HG02973 (cell line): ENCODE data around the gene DPEP2.
"Not testable (repeated sequence)": the region's sequence is repeated elsewhere in the genome, so short reads cannot be mapped to it uniquely, and the experiment has no call there.

Experiments
- ATAC-seq: cut with Tn5 transposase; IDR thresholded peaks from one replicate; pipeline ENCODE4 v1.9.1; 2021; ENCODE audit warnings: moderate library complexity; ENCODE audit not compliant: unreplicated experiment

Gene DPEP2

GRCh38 chr16:68009157-68009735, 10.0 kb upstream of the DPEP2 start:
- no peak for ATAC-seq

GRCh38 chr16:68005786-68006286, 6.6 kb upstream of the DPEP2 start:
- ATAC-seq, result no peak

GRCh38 chr16:68005211-68005610, 5.9 kb upstream of the DPEP2 start:
- ATAC-seq, result no peak

- no peak for ATAC-seq
These were observed 3.7 kb upstream of the DPEP2 start for GRCh38 chr16:68003031-68003430.

GRCh38 chr16:68000450-68000849, 1.2 kb upstream of the DPEP2 start:
- ATAC-seq, result no peak

GRCh38 chr16:67999985-68000384, 701 bp upstream of the DPEP2 start:
- no peak for ATAC-seq

GRCh38 chr16:67998231-67998778, 979 bp downstream of the DPEP2 start:
- not testable (repeated sequence) for ATAC-seq

GRCh38 chr16:67996666-67997065, 2.6 kb downstream of the DPEP2 start:
- no peak for ATAC-seq

- no peak for ATAC-seq
These were observed 3.9 kb downstream of the DPEP2 start for GRCh38 chr16:67995423-67995822.

- ATAC-seq, result not testable (repeated sequence)
These were observed 5.3 kb downstream of the DPEP2 start for GRCh38 chr16:67994040-67994408.

GRCh38 chr16:67993207-67994039, 5.9 kb downstream of the DPEP2 start:
- ATAC-seq, result peak; percentile 62

GRCh38 chr16:67992661-67993206, 6.5 kb downstream of the DPEP2 start:
- ATAC-seq, result no peak

GRCh38 chr16:67990018-67990386, 9.3 kb downstream of the DPEP2 start:
- ATAC-seq, result no peak

GRCh38 chr16:67989322-67990017, 9.8 kb downstream of the DPEP2 start:
- ATAC-seq, result no peak

GRCh38 chr16:67988675-67989074, 10.6 kb downstream of the DPEP2 start:
- no peak for ATAC-seq

GRCh38 chr16:67987460-67988160, 11.7 kb downstream of the DPEP2 start:
- no peak for ATAC-seq

GRCh38 chr16:67986949-67987348, 12.3 kb downstream of the DPEP2 start:
- ATAC-seq, result no peak

- no peak for ATAC-seq
These were observed 17.1 kb downstream of the DPEP2 start for GRCh38 chr16:67982011-67982696.

- no peak for ATAC-seq
These were observed 19.2 kb downstream of the DPEP2 start, which contains the start of gene DPEP3 for GRCh38 chr16:67979955-67980678. TSS of gene DPEP3 (minus strand) at chr16:67980499. CDS start at chr16:67980380, 119 bp downstream.
